RWPE2 (cell line): Measurements from ENCODE around the gene RAB9A.
"Not testable (repeated sequence)": the region's sequence is repeated elsewhere in the genome, so short reads cannot be mapped to it uniquely, and the experiment has no call there.

Experiments used
- ATAC-seq: fragments of 200-7000 bp; cut with Tn5 transposase; 3 replicates; pipeline ENCODE4 v1.9.1; 2021; ENCODE audit warnings: low read depth
- DNase-seq: peaks from one replicate; pipeline ENCODE4 v3.0.0-alpha.2; 2020; ENCODE audit warnings: low spot score
- H3K27ac ChIP-seq: fragments of 450-650 bp; 2 replicates; pipeline ENCODE4 v1.5.1; 2017; ENCODE audit warnings: mild to moderate bottlenecking; ENCODE audit not compliant: poor library complexity, severe bottlenecking
- H3K27me3 ChIP-seq: fragments of 250-450 bp; sonication (Bioruptor Pico); 2 replicates; pipeline ENCODE4 v1.5.1; 2021; ENCODE audit warnings: mild to moderate bottlenecking, moderate library complexity; ENCODE audit not compliant: insufficient read depth, poor library complexity, severe bottlenecking
- H3K36me3 ChIP-seq: fragments of 250-450 bp; sonication (Bioruptor Pico); 2 replicates; pipeline ENCODE4 v1.5.1; 2020; ENCODE audit warnings: low read depth, mild to moderate bottlenecking, moderate library complexity
- H3K4me1 ChIP-seq: fragments of 250-450 bp; sonication (Bioruptor Pico); 2 replicates; pipeline ENCODE4 v1.5.1; 2021; ENCODE audit warnings: mild to moderate bottlenecking, moderate library complexity; ENCODE audit not compliant: insufficient read depth, poor library complexity, severe bottlenecking
- H3K4me3 ChIP-seq: fragments of 250-450 bp; sonication (Bioruptor Pico); 2 replicates; pipeline ENCODE4 v1.5.1; 2021; ENCODE audit warnings: mild to moderate bottlenecking, moderate library complexity; ENCODE audit not compliant: severe bottlenecking
- H3K9me3 ChIP-seq: fragments of 250-450 bp; sonication (Bioruptor Pico); 2 replicates; pipeline ENCODE4 v1.5.1; 2021; ENCODE audit warnings: mild to moderate bottlenecking, moderate library complexity; ENCODE audit not compliant: severe bottlenecking
- CTCF ChIP-seq: fragments of 450-650 bp; IDR thresholded peaks from one replicate; pipeline ENCODE4 v1.5.1; 2017; ENCODE audit warnings: mild to moderate bottlenecking, moderate library complexity; ENCODE audit not compliant: poor library complexity, severe bottlenecking

Gene RAB9A

GRCh38 chrX:13670197-13670596, 18.7 kb upstream of the RAB9A start:
- Histone ChIP-seq H3K9me3 (no peaks in the 10 kb centered on the region), H3K27ac (no peak overlapping the region), H3K4me3 (no peak overlapping the region), H3K27me3 (no peaks in the 10 kb centered on the region), H3K4me1 (peaks cover 9% of the 10 kb centered on the region), H3K36me3 (no peaks in the 10 kb centered on the region)
- ATAC-seq (no peak), DNase-seq (no peak)
- TF ChIP-seq CTCF = no peak

GRCh38 chrX:13673016-13673415, 15.9 kb upstream of the RAB9A start:
- H3K4me1 ChIP-seq = peaks cover 9% of the 10 kb centered on the region
- H3K9me3 ChIP-seq = no peaks in the 10 kb centered on the region
- no peak for ATAC-seq
- TF ChIP-seq CTCF = no peak
- no peaks in the 10 kb centered on the region for H3K27me3 ChIP-seq
- no peak overlapping the region for H3K27ac ChIP-seq
- DNase-seq = no peak
- H3K36me3 ChIP-seq = no peaks in the 10 kb centered on the region
- H3K4me3 ChIP-seq = no peak overlapping the region

- ATAC-seq (no peak), DNase-seq (no peak)
- no peak overlapping the region for H3K27ac ChIP-seq
- no peaks in the 10 kb centered on the region for H3K27me3 ChIP-seq
- no peak for TF ChIP-seq CTCF
- H3K4me3 ChIP-seq = no peak overlapping the region
- no peaks in the 10 kb centered on the region for H3K4me1 ChIP-seq
- H3K9me3 ChIP-seq = no peaks in the 10 kb centered on the region
- H3K36me3 ChIP-seq = no peaks in the 10 kb centered on the region
Measured at GRCh38 chrX:13676885-13677284, 12.0 kb upstream of the RAB9A start.

- not testable (repeated sequence) for H3K36me3 ChIP-seq, DNase-seq, H3K4me3 ChIP-seq, H3K27me3 ChIP-seq, H3K9me3 ChIP-seq, H3K27ac ChIP-seq, ATAC-seq, H3K4me1 ChIP-seq
Measured at GRCh38 chrX:13679700-13680099, 9.2 kb upstream of the RAB9A start.

- Histone ChIP-seq H3K4me1 (peaks cover 5% of the 10 kb centered on the region), H3K4me3 (no peak overlapping the region), H3K27me3 (no peaks in the 10 kb centered on the region), H3K9me3 (no peaks in the 10 kb centered on the region), H3K27ac (no peak overlapping the region), H3K36me3 (no peaks in the 10 kb centered on the region)
- TF ChIP-seq CTCF = no peak
- ATAC-seq = no peak
- DNase-seq = no peak
Measured at GRCh38 chrX:13681595-13681994, 7.3 kb upstream of the RAB9A start.

- ATAC-seq (no peak), DNase-seq (no peak)
- Histone ChIP-seq H3K27ac (no peak overlapping the region), H3K4me3 (no peak overlapping the region), H3K9me3 (no peaks in the 10 kb centered on the region), H3K4me1 (peaks cover 5% of the 10 kb centered on the region), H3K27me3 (no peaks in the 10 kb centered on the region), H3K36me3 (no peaks in the 10 kb centered on the region)
- no peak for TF ChIP-seq CTCF
Measured at GRCh38 chrX:13684361-13684760, 4.6 kb upstream of the RAB9A start.
